Retinal pigment epithelial cell (primary cell): ENCODE measurements around the gene SPECC1L.

Source experiments
- DNase-seq: peaks from one replicate; pipeline ENCODE4 v3.0.0-alpha.2; 2010; ENCODE audit warnings: low read depth
- H3K4me3 ChIP-seq: 2 replicates; pipeline ENCODE4 v1.5.1; 2011; ENCODE audit warnings: mild to moderate bottlenecking, low read length, control low read depth, moderate library complexity
- CTCF ChIP-seq: conservative IDR thresholded peaks from 2 replicates; pipeline ENCODE4 v1.5.1; 2011; ENCODE audit warnings: low read depth, low read length, control low read depth, inconsistent platforms

SPECC1L gene

GRCh38 chr22:24440270-24440717 lies 169.7 kb downstream of the SPECC1L start:
- no peak for DNase-seq
- no peak for TF ChIP-seq CTCF
- H3K4me3 ChIP-seq: no peak overlapping the region

GRCh38 chr22:24440718-24441405 lies 170.2 kb downstream of the SPECC1L start:
- no peak for TF ChIP-seq CTCF
- DNase-seq: no peak
- H3K4me3 ChIP-seq: no peak overlapping the region

GRCh38 chr22:24441406-24442351 lies 171.0 kb downstream of the SPECC1L start:
- DNase-seq: no peak
- no peak for TF ChIP-seq CTCF
- no peak overlapping the region for H3K4me3 ChIP-seq

GRCh38 chr22:24442352-24442744 lies 171.7 kb downstream of the SPECC1L start:
- TF ChIP-seq CTCF: no peak
- no peak for DNase-seq
- H3K4me3 ChIP-seq: no peak overlapping the region

GRCh38 chr22:24443668-24444067 lies 173.0 kb downstream of the SPECC1L start:
- DNase-seq: no peak
- no peak overlapping the region for H3K4me3 ChIP-seq
- no peak for TF ChIP-seq CTCF

- no peak for DNase-seq
- no peak for TF ChIP-seq CTCF
These were observed 173.6 kb downstream of the SPECC1L start for GRCh38 chr22:24444251-24444650.

More at GRCh38 chr22:24444251-24444650, 173.6 kb downstream of the SPECC1L start:
- H3K4me3 ChIP-seq: no peak overlapping the region
